ENCODE results near the gene PLPP7. TPM values are rescaled to one million over a fixed set of nuclear protein-coding genes. Genes with fewer than 3 reads are reported as not detected.
A peak's percentile ranks its signal among the peaks of the same experiment; 100 is the strongest.

PLPP7 gene
- total and polyA plus RNA-seq, 7 donors, result 0.46 to 31.9 (median 14.3) TPM

- intact Hi-C loops (cut with DNase I), result no loop called here
- DNase-seq, result peak; percentile 80
- Histone ChIP-seq H3K4me1 (no peaks in the 10 kb centered on the region), H3K27ac (peak overlapping the region in 1 of 4 donors; percentile 27), H3K4me3 (no peak overlapping the region), H3K9me3 (no peaks in the 10 kb centered on the region), H3K27me3 (no peaks in the 10 kb centered on the region), H3K36me3 (no peaks in the 10 kb centered on the region)
- TF ChIP-seq POLR2A (IDR thresholded peaks at IDR 0.05), result no peak
- no peak for TF ChIP-seq POLR2AphosphoS5 (IDR thresholded peaks at IDR 0.05)
- no peak for TF ChIP-seq CTCF (IDR thresholded peaks at IDR 0.05)
- TF ChIP-seq EP300 (IDR thresholded peaks at IDR 0.05), result no peak
- 71 to 77% methylated on average over 19 of the region's 19 CpGs for WGBS, 2 donors
Observed at GRCh38 chr9:131320031-131320685, 30.6 kb downstream of the PLPP7 start.

GRCh38 chr9:131323629-131324028 lies 34.1 kb downstream of the PLPP7 start:
- DNase-seq, result peak; percentile 45
- no peaks in the 10 kb centered on the region for H3K36me3 ChIP-seq
- no peaks in the 10 kb centered on the region for H3K27me3 ChIP-seq
- H3K9me3 ChIP-seq, result no peaks in the 10 kb centered on the region
- no peaks in the 10 kb centered on the region for H3K4me1 ChIP-seq
- no peak overlapping the region for H3K4me3 ChIP-seq
- intact Hi-C loops (cut with DNase I), result no loop called here
- TF ChIP-seq EP300 (IDR thresholded peaks at IDR 0.05) (no peak), CTCF (IDR thresholded peaks at IDR 0.05) (no peak), POLR2AphosphoS5 (IDR thresholded peaks at IDR 0.05) (no peak), POLR2A (IDR thresholded peaks at IDR 0.05) (no peak)
- WGBS, 2 donors, result 74 to 78% methylated on average over 8 of the region's 8 CpGs
- H3K27ac ChIP-seq, result no peak overlapping the region

- Histone ChIP-seq H3K4me1 (no peaks in the 10 kb centered on the region), H3K27ac (no peak overlapping the region), H3K36me3 (no peaks in the 10 kb centered on the region), H3K9me3 (no peaks in the 10 kb centered on the region), H3K27me3 (no peaks in the 10 kb centered on the region), H3K4me3 (no peak overlapping the region)
- 88 to 89% methylated on average over 21 of the region's 21 CpGs for WGBS, 2 donors
- intact Hi-C loops (cut with DNase I), result no loop called here
- no peak for TF ChIP-seq POLR2A (IDR thresholded peaks at IDR 0.05)
- TF ChIP-seq POLR2AphosphoS5 (IDR thresholded peaks at IDR 0.05), result no peak
- TF ChIP-seq EP300 (IDR thresholded peaks at IDR 0.05), result no peak
- no peak for TF ChIP-seq CTCF (IDR thresholded peaks at IDR 0.05)
- peak; percentile 30 for DNase-seq
Observed at GRCh38 chr9:131324736-131325679, 35.5 kb downstream of the PLPP7 start.

- Histone ChIP-seq H3K36me3 (no peaks in the 10 kb centered on the region), H3K4me3 (no peak overlapping the region), H3K4me1 (no peaks in the 10 kb centered on the region), H3K9me3 (no peaks in the 10 kb centered on the region), H3K27ac (no peak overlapping the region), H3K27me3 (no peaks in the 10 kb centered on the region)
- intact Hi-C loops (cut with DNase I), result no loop called here
- 71 to 77% methylated on average over 11 of the region's 11 CpGs for WGBS, 2 donors
- TF ChIP-seq EP300 (IDR thresholded peaks at IDR 0.05) (no peak), POLR2AphosphoS5 (IDR thresholded peaks at IDR 0.05) (no peak), POLR2A (IDR thresholded peaks at IDR 0.05) (no peak)
- DNase-seq, result peak; percentile 48
Observed at GRCh38 chr9:131329241-131329641, 39.7 kb downstream of the PLPP7 start.
